Stimulated activated CD8-positive, alpha-beta memory T cell treated with anti-CD3 and anti-CD28 coated beads, Interleukin-7, amount 100 ng/mL, for 24 hours (primary cell): ENCODE results near the gene PLPP6.

ENCODE experiments used
- DNase-seq: peaks from one replicate; pipeline ENCODE4 v3.0.0-alpha.2; 2020; ENCODE audit warnings: low read depth

PLPP6 gene

GRCh38 chr9:4700091-4700490 is 38.0 kb downstream of the PLPP6 start:
- no peak for DNase-seq

- no peak for DNase-seq
Measured at GRCh38 chr9:4700932-4701331, 38.8 kb downstream of the PLPP6 start.

GRCh38 chr9:4701526-4701925 is 39.4 kb downstream of the PLPP6 start:
- DNase-seq = no peak

- no peak for DNase-seq
Measured at GRCh38 chr9:4704129-4704528, 42.0 kb downstream of the PLPP6 start.

- no peak for DNase-seq
Measured at GRCh38 chr9:4706021-4706420, 43.9 kb downstream of the PLPP6 start.

- DNase-seq = no peak
Measured at GRCh38 chr9:4706971-4707622, 45.0 kb downstream of the PLPP6 start.

GRCh38 chr9:4709380-4709779 is 47.3 kb downstream of the PLPP6 start:
- no peak for DNase-seq

- DNase-seq = no peak
Measured at GRCh38 chr9:4713849-4714248, 51.8 kb downstream of the PLPP6 start.

GRCh38 chr9:4714266-4715016 is 52.3 kb downstream of the PLPP6 start:
- no peak for DNase-seq
